ENCODE results near the gene WDR5. TPM values are rescaled to one million over a fixed set of nuclear protein-coding genes. Genes with fewer than 3 reads are reported as not detected.

Gene WDR5
- total and polyA plus RNA-seq, 2 of the 13 experiments (the other 11 are each of a cell fraction or from before 2014, with no cell fraction given) = 34.3 TPM

DNA sequence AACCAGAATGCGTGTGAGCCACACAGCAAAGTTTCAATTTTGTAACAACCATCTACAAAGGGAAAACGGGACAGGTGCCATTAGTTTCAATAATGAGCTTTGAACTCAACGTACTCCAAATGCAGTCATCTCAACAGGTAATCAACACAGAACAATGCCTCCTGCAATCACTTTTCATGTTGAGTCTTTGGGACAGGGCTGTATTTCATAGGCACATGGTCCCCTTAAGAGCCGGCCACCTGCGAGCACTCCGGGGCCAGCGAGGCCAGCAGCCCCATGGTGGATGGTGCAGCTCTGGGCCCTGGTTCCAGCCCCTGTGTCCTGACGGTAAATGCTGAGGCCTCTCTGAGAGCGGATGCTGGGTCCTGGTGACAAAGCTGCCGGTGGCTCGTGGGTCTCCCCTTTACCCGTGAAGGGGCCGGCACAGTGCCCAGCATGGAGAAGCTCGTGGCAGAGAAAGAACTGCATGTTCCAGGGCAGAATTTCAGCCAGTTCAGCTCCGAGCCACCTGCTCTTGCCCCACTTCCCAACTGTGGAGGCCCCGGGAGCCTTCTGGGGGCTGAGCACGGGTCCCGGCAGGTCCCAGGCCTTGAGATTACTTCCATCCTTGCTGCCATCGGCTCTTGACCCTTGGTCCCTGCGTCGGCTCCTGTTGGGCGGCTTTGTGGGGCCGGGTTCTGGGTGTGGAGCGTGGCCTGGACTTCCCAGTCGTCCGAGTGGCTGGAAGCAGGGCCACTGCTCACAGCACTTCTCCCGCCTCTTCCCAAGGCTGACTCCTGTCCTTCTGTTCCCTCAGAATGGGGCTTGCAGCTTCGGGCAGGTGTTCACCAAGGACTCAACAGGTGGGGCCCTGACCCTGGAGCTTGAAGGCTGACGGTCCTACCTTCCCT is 54.6 kb downstream of the WDR5 start (continued):
- TF ChIP-seq, protein P1, sequence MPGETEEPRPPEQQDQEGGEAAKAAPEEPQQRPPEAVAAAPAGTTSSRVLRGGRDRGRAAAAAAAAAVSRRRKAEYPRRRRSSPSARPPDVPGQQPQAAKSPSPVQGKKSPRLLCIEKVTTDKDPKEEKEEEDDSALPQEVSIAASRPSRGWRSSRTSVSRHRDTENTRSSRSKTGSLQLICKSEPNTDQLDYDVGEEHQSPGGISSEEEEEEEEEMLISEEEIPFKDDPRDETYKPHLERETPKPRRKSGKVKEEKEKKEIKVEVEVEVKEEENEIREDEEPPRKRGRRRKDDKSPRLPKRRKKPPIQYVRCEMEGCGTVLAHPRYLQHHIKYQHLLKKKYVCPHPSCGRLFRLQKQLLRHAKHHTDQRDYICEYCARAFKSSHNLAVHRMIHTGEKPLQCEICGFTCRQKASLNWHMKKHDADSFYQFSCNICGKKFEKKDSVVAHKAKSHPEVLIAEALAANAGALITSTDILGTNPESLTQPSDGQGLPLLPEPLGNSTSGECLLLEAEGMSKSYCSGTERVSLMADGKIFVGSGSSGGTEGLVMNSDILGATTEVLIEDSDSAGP (CRISPR knock-in tag; IDR thresholded peaks at IDR 0.05; ENCODE audit: borderline replicate concordance) = peak; percentile 63; the same call in 1 of the 2 replicates
- TF ChIP-seq AGO1 (IDR thresholded peaks at IDR 0.05; ENCODE audit: low read depth, low read length, poor library complexity, severe bottlenecking) = no peak
- TF ChIP-seq, protein P2, sequence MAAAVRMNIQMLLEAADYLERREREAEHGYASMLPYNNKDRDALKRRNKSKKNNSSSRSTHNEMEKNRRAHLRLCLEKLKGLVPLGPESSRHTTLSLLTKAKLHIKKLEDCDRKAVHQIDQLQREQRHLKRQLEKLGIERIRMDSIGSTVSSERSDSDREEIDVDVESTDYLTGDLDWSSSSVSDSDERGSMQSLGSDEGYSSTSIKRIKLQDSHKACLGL (CRISPR knock-in tag; IDR thresholded peaks at IDR 0.05) = 0 out of 2 replicates have a peak, but pooled peaks have one; percentile 24
- TF ChIP-seq GABPB1 (CRISPR knock-in tag; IDR thresholded peaks at IDR 0.05) = 0 out of 2 replicates have a peak, but pooled peaks have one; percentile 10
- peak; percentile 56; the same call in 1 of the 2 replicates for TF ChIP-seq ZFX (CRISPR knock-in tag; IDR thresholded peaks at IDR 0.05; ENCODE audit: low read depth)
- TF ChIP-seq ZNF343 (CRISPR knock-in tag; IDR thresholded peaks at IDR 0.05) = 0 out of 2 replicates have a peak, but pooled peaks have one; percentile 25
- TF ChIP-seq CENPT (CRISPR knock-in tag; IDR thresholded peaks at IDR 0.05; ENCODE audit: low read depth) = no peak
- TF ChIP-seq HNF4A (CRISPR knock-in tag; IDR thresholded peaks at IDR 0.05) = peak; percentile 42; the same call in 1 of the 2 replicates
- TF ChIP-seq, protein P3, sequence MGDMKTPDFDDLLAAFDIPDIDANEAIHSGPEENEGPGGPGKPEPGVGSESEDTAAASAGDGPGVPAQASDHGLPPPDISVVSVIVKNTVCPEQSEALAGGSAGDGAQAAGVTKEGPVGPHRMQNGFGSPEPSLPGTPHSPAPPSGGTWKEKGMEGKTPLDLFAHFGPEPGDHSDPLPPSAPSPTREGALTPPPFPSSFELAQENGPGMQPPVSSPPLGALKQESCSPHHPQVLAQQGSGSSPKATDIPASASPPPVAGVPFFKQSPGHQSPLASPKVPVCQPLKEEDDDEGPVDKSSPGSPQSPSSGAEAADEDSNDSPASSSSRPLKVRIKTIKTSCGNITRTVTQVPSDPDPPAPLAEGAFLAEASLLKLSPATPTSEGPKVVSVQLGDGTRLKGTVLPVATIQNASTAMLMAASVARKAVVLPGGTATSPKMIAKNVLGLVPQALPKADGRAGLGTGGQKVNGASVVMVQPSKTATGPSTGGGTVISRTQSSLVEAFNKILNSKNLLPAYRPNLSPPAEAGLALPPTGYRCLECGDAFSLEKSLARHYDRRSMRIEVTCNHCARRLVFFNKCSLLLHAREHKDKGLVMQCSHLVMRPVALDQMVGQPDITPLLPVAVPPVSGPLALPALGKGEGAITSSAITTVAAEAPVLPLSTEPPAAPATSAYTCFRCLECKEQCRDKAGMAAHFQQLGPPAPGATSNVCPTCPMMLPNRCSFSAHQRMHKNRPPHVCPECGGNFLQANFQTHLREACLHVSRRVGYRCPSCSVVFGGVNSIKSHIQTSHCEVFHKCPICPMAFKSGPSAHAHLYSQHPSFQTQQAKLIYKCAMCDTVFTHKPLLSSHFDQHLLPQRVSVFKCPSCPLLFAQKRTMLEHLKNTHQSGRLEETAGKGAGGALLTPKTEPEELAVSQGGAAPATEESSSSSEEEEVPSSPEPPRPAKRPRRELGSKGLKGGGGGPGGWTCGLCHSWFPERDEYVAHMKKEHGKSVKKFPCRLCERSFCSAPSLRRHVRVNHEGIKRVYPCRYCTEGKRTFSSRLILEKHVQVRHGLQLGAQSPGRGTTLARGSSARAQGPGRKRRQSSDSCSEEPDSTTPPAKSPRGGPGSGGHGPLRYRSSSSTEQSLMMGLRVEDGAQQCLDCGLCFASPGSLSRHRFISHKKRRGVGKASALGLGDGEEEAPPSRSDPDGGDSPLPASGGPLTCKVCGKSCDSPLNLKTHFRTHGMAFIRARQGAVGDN (CRISPR knock-in tag; IDR thresholded peaks at IDR 0.05) = peak; percentile 73
- TF ChIP-seq YEATS2 (CRISPR knock-in tag; IDR thresholded peaks at IDR 0.05; ENCODE audit: borderline replicate concordance) = no peak
- 0 out of 2 replicates have a peak, but pooled peaks have one; percentile 16 for TF ChIP-seq KAT8 (CRISPR knock-in tag; IDR thresholded peaks at IDR 0.05)
- peak; percentile 53; the same call in 1 of the 2 replicates for TF ChIP-seq NRL (CRISPR knock-in tag; IDR thresholded peaks at IDR 0.05; ENCODE audit: borderline replicate concordance)
- TF ChIP-seq, protein P4, sequence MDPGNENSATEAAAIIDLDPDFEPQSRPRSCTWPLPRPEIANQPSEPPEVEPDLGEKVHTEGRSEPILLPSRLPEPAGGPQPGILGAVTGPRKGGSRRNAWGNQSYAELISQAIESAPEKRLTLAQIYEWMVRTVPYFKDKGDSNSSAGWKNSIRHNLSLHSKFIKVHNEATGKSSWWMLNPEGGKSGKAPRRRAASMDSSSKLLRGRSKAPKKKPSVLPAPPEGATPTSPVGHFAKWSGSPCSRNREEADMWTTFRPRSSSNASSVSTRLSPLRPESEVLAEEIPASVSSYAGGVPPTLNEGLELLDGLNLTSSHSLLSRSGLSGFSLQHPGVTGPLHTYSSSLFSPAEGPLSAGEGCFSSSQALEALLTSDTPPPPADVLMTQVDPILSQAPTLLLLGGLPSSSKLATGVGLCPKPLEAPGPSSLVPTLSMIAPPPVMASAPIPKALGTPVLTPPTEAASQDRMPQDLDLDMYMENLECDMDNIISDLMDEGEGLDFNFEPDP (CRISPR knock-in tag; conservative IDR thresholded peaks at IDR 0.05) = 0 out of 2 replicates have a peak, but pooled peaks have one; percentile 90
- peak; percentile 20; the same call in 1 of the 2 replicates for TF ChIP-seq KDM5B (CRISPR knock-in tag; IDR thresholded peaks at IDR 0.05; ENCODE audit: borderline replicate concordance)
- TF ChIP-seq, protein P5, sequence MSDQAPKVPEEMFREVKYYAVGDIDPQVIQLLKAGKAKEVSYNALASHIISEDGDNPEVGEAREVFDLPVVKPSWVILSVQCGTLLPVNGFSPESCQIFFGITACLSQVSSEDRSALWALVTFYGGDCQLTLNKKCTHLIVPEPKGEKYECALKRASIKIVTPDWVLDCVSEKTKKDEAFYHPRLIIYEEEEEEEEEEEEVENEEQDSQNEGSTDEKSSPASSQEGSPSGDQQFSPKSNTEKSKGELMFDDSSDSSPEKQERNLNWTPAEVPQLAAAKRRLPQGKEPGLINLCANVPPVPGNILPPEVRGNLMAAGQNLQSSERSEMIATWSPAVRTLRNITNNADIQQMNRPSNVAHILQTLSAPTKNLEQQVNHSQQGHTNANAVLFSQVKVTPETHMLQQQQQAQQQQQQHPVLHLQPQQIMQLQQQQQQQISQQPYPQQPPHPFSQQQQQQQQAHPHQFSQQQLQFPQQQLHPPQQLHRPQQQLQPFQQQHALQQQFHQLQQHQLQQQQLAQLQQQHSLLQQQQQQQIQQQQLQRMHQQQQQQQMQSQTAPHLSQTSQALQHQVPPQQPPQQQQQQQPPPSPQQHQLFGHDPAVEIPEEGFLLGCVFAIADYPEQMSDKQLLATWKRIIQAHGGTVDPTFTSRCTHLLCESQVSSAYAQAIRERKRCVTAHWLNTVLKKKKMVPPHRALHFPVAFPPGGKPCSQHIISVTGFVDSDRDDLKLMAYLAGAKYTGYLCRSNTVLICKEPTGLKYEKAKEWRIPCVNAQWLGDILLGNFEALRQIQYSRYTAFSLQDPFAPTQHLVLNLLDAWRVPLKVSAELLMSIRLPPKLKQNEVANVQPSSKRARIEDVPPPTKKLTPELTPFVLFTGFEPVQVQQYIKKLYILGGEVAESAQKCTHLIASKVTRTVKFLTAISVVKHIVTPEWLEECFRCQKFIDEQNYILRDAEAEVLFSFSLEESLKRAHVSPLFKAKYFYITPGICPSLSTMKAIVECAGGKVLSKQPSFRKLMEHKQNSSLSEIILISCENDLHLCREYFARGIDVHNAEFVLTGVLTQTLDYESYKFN (CRISPR knock-in tag; conservative IDR thresholded peaks at IDR 0.05) = peak; percentile 16; the same call in 1 of the 2 replicates
